Epidermal melanocyte (primary cell): ENCODE measurements around the gene VAV2.
"Not testable (repeated sequence)": the region's sequence is repeated elsewhere in the genome, so short reads cannot be mapped to it uniquely, and the experiment has no call there.

Experiments
- DNase-seq: peaks from one replicate; pipeline ENCODE4 v3.0.0; 2011; ENCODE audit warnings: low spot score; ENCODE audit not compliant: insufficient read length

The VAV2 gene

GRCh38 chr9:133938753-133939152 lies 53.4 kb downstream of the VAV2 start:
- DNase-seq = no peak

GRCh38 chr9:133938086-133938485 lies 54.0 kb downstream of the VAV2 start:
- DNase-seq = no peak

GRCh38 chr9:133937120-133937519 lies 55.0 kb downstream of the VAV2 start:
- DNase-seq = no peak

- no peak for DNase-seq
These were observed 56.7 kb downstream of the VAV2 start for GRCh38 chr9:133935328-133936005.

- no peak for DNase-seq
These were observed 57.5 kb downstream of the VAV2 start for GRCh38 chr9:133934482-133935232.

GRCh38 chr9:133933426-133934026 lies 58.6 kb downstream of the VAV2 start:
- DNase-seq = no peak

GRCh38 chr9:133932633-133933032 lies 59.5 kb downstream of the VAV2 start:
- DNase-seq = no peak

- DNase-seq = no peak
These were observed 59.9 kb downstream of the VAV2 start for GRCh38 chr9:133932181-133932580.

- no peak for DNase-seq
These were observed 61.2 kb downstream of the VAV2 start for GRCh38 chr9:133930682-133931485.

GRCh38 chr9:133930046-133930681 lies 62.0 kb downstream of the VAV2 start:
- no peak for DNase-seq

- DNase-seq = no peak
These were observed 62.5 kb downstream of the VAV2 start for GRCh38 chr9:133929599-133929998.

GRCh38 chr9:133928248-133928764 lies 63.8 kb downstream of the VAV2 start:
- DNase-seq = no peak

- DNase-seq = no peak
These were observed 65.1 kb downstream of the VAV2 start for GRCh38 chr9:133927041-133927440.

GRCh38 chr9:133926165-133926856 lies 65.8 kb downstream of the VAV2 start:
- DNase-seq = no peak

- DNase-seq = no peak
These were observed 67.7 kb downstream of the VAV2 start for GRCh38 chr9:133924453-133924852.

- DNase-seq = not testable (repeated sequence)
These were observed 68.5 kb downstream of the VAV2 start for GRCh38 chr9:133923608-133924007.

- no peak for DNase-seq
These were observed 70.3 kb downstream of the VAV2 start for GRCh38 chr9:133921866-133922265.

GRCh38 chr9:133920471-133920870 lies 71.7 kb downstream of the VAV2 start:
- DNase-seq = no peak

- DNase-seq = no peak
These were observed 72.6 kb downstream of the VAV2 start for GRCh38 chr9:133919253-133920115.
